ENCODE measurements around the gene RIGI. TPM values are rescaled to one million over a fixed set of nuclear protein-coding genes. Genes with fewer than 3 reads are reported as not detected.

RIGI gene
- total RNA-seq, 1 donor from 2014 or later = 24.6 TPM

- no peak for DNase-seq
- no peaks in the 10 kb centered on the region for H3K9me3 ChIP-seq
- ATAC-seq = no peak
- peaks cover 23% of the 10 kb centered on the region for H3K4me1 ChIP-seq
- H3K27ac ChIP-seq = no peak overlapping the region
- intact Hi-C loops (cut with DNase I) = no loop called here
- no peaks in the 10 kb centered on the region for H3K27me3 ChIP-seq (ENCODE audit: low read depth)
- H3K36me3 ChIP-seq = peaks cover 29% of the 10 kb centered on the region
- no peak overlapping the region for H3K4me3 ChIP-seq
- no peak for TF ChIP-seq CTCF (IDR thresholded peaks at IDR 0.05)
Observed at GRCh38 chr9:32570262-32570661, 44.3 kb upstream of the RIGI start.

GRCh38 chr9:32566770-32567169, 40.8 kb upstream of the RIGI start:
- H3K36me3 ChIP-seq = peaks cover 40% of the 10 kb centered on the region
- TF ChIP-seq CTCF (IDR thresholded peaks at IDR 0.05) = no peak
- no peaks in the 10 kb centered on the region for H3K9me3 ChIP-seq
- DNase-seq (no peak), ATAC-seq (peak in 1 of 2 donors; percentile 37)
- intact Hi-C loops (cut with DNase I) = no loop called here
- no peak overlapping the region for H3K27ac ChIP-seq
- H3K4me3 ChIP-seq = no peak overlapping the region
- H3K27me3 ChIP-seq (ENCODE audit: low read depth) = no peaks in the 10 kb centered on the region
- peaks cover 12% of the 10 kb centered on the region for H3K4me1 ChIP-seq

- no peaks in the 10 kb centered on the region for H3K9me3 ChIP-seq
- no peaks in the 10 kb centered on the region for H3K27me3 ChIP-seq (ENCODE audit: low read depth)
- ATAC-seq (no peak), DNase-seq (no peak)
- intact Hi-C loops (cut with DNase I) = no loop called here
- TF ChIP-seq CTCF (IDR thresholded peaks at IDR 0.05) = no peak
- H3K36me3 ChIP-seq = peaks cover 40% of the 10 kb centered on the region
- H3K4me1 ChIP-seq = peaks cover 4% of the 10 kb centered on the region
- no peak overlapping the region for H3K27ac ChIP-seq
- no peak overlapping the region for H3K4me3 ChIP-seq
Observed at GRCh38 chr9:32565967-32566366, 40.0 kb upstream of the RIGI start.

GRCh38 chr9:32558408-32558934, 32.5 kb upstream of the RIGI start:
- Histone ChIP-seq H3K4me3 (no peak overlapping the region), H3K27me3 (ENCODE audit: low read depth) (no peaks in the 10 kb centered on the region), H3K9me3 (no peaks in the 10 kb centered on the region), H3K27ac (no peak overlapping the region), H3K36me3 (no peaks in the 10 kb centered on the region), H3K4me1 (peaks cover under 1% of the 10 kb centered on the region)
- no peak for TF ChIP-seq CTCF (IDR thresholded peaks at IDR 0.05)
- ATAC-seq (no peak), DNase-seq (no peak)
- intact Hi-C loops (cut with DNase I) = no loop called here

GRCh38 chr9:32554591-32554990, 28.6 kb upstream of the RIGI start:
- Histone ChIP-seq H3K27ac (no peak overlapping the region), H3K9me3 (no peaks in the 10 kb centered on the region), H3K4me3 (no peak overlapping the region), H3K36me3 (no peaks in the 10 kb centered on the region), H3K4me1 (peaks cover 18% of the 10 kb centered on the region), H3K27me3 (ENCODE audit: low read depth) (no peaks in the 10 kb centered on the region)
- TF ChIP-seq CTCF (IDR thresholded peaks at IDR 0.05) = no peak
- intact Hi-C loops (cut with DNase I) = no loop called here
- ATAC-seq (no peak), DNase-seq (no peak)

GRCh38 chr9:32554107-32554506, 28.1 kb upstream of the RIGI start:
- Histone ChIP-seq H3K27ac (no peak overlapping the region), H3K4me1 (peaks cover 22% of the 10 kb centered on the region), H3K4me3 (no peak overlapping the region), H3K9me3 (no peaks in the 10 kb centered on the region), H3K36me3 (no peaks in the 10 kb centered on the region), H3K27me3 (ENCODE audit: low read depth) (no peaks in the 10 kb centered on the region)
- DNase-seq (no peak), ATAC-seq (no peak)
- intact Hi-C loops (cut with DNase I) = no loop called here
- no peak for TF ChIP-seq CTCF (IDR thresholded peaks at IDR 0.05)

All from lower lobe of right lung (tissue), 2 donors.